HG02870 (cell line): Measurements from ENCODE around the gene CCK.

Source experiments
- ATAC-seq: cut with Tn5 transposase; IDR thresholded peaks from one replicate; pipeline ENCODE4 v1.9.1; 2021; ENCODE audit warnings: mild to moderate bottlenecking, moderate library complexity; ENCODE audit not compliant: unreplicated experiment

Gene CCK

GRCh38 chr3:42226470-42227425 lies 39.2 kb downstream of the CCK start:
- no peak for ATAC-seq

GRCh38 chr3:42225486-42226363 lies 40.3 kb downstream of the CCK start:
- no peak for ATAC-seq

- ATAC-seq = no peak
Measured at GRCh38 chr3:42224658-42225421, 41.1 kb downstream of the CCK start.

- ATAC-seq = no peak
Measured at GRCh38 chr3:42224178-42224577, 41.8 kb downstream of the CCK start.

GRCh38 chr3:42222942-42223693 lies 42.9 kb downstream of the CCK start:
- ATAC-seq = no peak

GRCh38 chr3:42220436-42221121 lies 45.4 kb downstream of the CCK start:
- ATAC-seq = no peak

- no peak for ATAC-seq
Measured at GRCh38 chr3:42216931-42217333, 49.1 kb downstream of the CCK start.

- ATAC-seq = peak; percentile 81
Measured at GRCh38 chr3:42216302-42216701, 49.7 kb downstream of the CCK start.

GRCh38 chr3:42214565-42215283 lies 51.3 kb downstream of the CCK start:
- peak; percentile 57 for ATAC-seq

GRCh38 chr3:42214064-42214463 lies 51.9 kb downstream of the CCK start:
- ATAC-seq = peak; percentile 25

GRCh38 chr3:42213417-42213816 lies 52.6 kb downstream of the CCK start:
- ATAC-seq = no peak

GRCh38 chr3:42210726-42211125 lies 55.3 kb downstream of the CCK start:
- no peak for ATAC-seq

- no peak for ATAC-seq
Measured at GRCh38 chr3:42209917-42210316, 56.1 kb downstream of the CCK start.
